Measurements from ENCODE around the gene ATP2B3. TPM values are rescaled to one million over a fixed set of nuclear protein-coding genes. Genes with fewer than 3 reads are reported as not detected.

ATP2B3 gene
- total and polyA plus RNA-seq, 10 of the 15 experiments (the other 5 are each of a cell fraction or from before 2014, with no cell fraction given) = 0.01 TPM; not detected in 9

GRCh38 chrX:153475271-153475670 is 42.2 kb upstream of the ATP2B3 start:
- H4K20me1 ChIP-seq (ENCODE audit: control insufficient read depth, insufficient read depth) = no peaks in the 10 kb centered on the region
- H3K79me2 ChIP-seq (ENCODE audit: control insufficient read depth, insufficient read depth, low read length) = no peaks in the 10 kb centered on the region
- H3K4me1 ChIP-seq (ENCODE audit: control insufficient read depth, insufficient read depth, low read length) = no peaks in the 10 kb centered on the region
- ChIA-PET CTCF (no interaction called here), POLR2A (no interaction called here), SMC1A (ENCODE audit: uncharacterized antibody, unreplicated experiment) (no interaction called here), RAD21 (ENCODE audit: unreplicated experiment) (no interaction called here)
- no peak for ATAC-seq
- H3K9me3 ChIP-seq (replicated peaks; ENCODE audit: control insufficient read depth, insufficient read depth, low read length) = no peaks in the 10 kb centered on the region
- no peaks in the 10 kb centered on the region for H3K36me3 ChIP-seq (ENCODE audit: control insufficient read depth in 2 of 2, insufficient read depth in 2 of 2, low read length in 1 of 2)
- no peak overlapping the region for H3K9ac ChIP-seq (ENCODE audit: control insufficient read depth, insufficient read depth, low read length)
- BruUV-seq (replicated peaks) = no TSS peak
- no peak overlapping the region for H3K4me3 ChIP-seq
- in situ Hi-C loops (cut with MboI) (no loop called here), intact Hi-C loops (cut with micrococcal nuclease; ENCODE audit: unreplicated experiment) (no loop called here)
- 38% methylated on average over 7 of the region's 7 CpGs for WGBS (ENCODE audit: insufficient coverage, insufficient replicate concordance, low lambda C conversion rate, missing lambda C conversion rate)
- no peak overlapping the region for H2AFZ ChIP-seq (ENCODE audit: control insufficient read depth, low read depth, low read length)
- H3K4me2 ChIP-seq (ENCODE audit: control insufficient read depth, insufficient read depth) = no peak overlapping the region
- no peak overlapping the region for H3K27ac ChIP-seq (ENCODE audit: control insufficient read depth, insufficient read depth)
- DNase-seq (ENCODE audit: low read depth, low spot score) = no peak
- no peak for FAIRE-seq
- no peaks in the 10 kb centered on the region; a peak in 1 of 4 replicates for H3K27me3 ChIP-seq (replicated peaks in 1 of 2; ENCODE audit: control insufficient read depth in 2 of 2, insufficient read depth in 2 of 2, low read length in 1 of 2)
- TF ChIP-seq CBX5 (IDR thresholded peaks at IDR 0.05; ENCODE audit: low read depth) = no peak
- no peak for TF ChIP-seq TCF3 (IDR thresholded peaks at IDR 0.05; ENCODE audit: borderline replicate concordance, insufficient read depth, low read depth, low read length)
- TF ChIP-seq RFX5 (IDR thresholded peaks at IDR 0.05; ENCODE audit: low read depth, low read length) = no peak
- no peak for TF ChIP-seq HDGF (IDR thresholded peaks at IDR 0.05)
- TF ChIP-seq MYC (IDR thresholded peaks at IDR 0.05; ENCODE audit: insufficient read depth, insufficient read length, insufficient replicate concordance, low read length, severe bottlenecking) = no peak
- no peak for TF ChIP-seq CBFB (IDR thresholded peaks at IDR 0.05; ENCODE audit: low read depth)
- no peak for TF ChIP-seq PML (IDR thresholded peaks at IDR 0.05; ENCODE audit: low read length)
- no peak for TF ChIP-seq CUX1 (IDR thresholded peaks at IDR 0.05; ENCODE audit: insufficient replicate concordance, low read depth, low read length)
- TF ChIP-seq MEF2A (IDR thresholded peaks at IDR 0.05; ENCODE audit: insufficient read depth, low read depth, low read length) = no peak
- TF ChIP-seq ETV6 (conservative IDR thresholded peaks at IDR 0.05 in 1 of 2, IDR thresholded peaks at IDR 0.05 in 1 of 2; ENCODE audit: borderline replicate concordance in 1 of 2, low read depth in 1 of 2) = no peak
- TF ChIP-seq REST (IDR thresholded peaks at IDR 0.05; ENCODE audit: low read depth, low read length) = no peak
- no peak for TF ChIP-seq PBX3 (IDR thresholded peaks at IDR 0.05; ENCODE audit: insufficient replicate concordance, low read depth, low read length)
- TF ChIP-seq HDAC2 (IDR thresholded peaks at IDR 0.05) = no peak
- TF ChIP-seq E2F4 (IDR thresholded peaks at IDR 0.05; ENCODE audit: low read depth, low read length) = no peak

Measured in GM12878 (cell line).